ENCODE results near the gene TSPAN11. TPM values are rescaled to one million over a fixed set of nuclear protein-coding genes. Genes with fewer than 3 reads are reported as not detected.

TSPAN11 gene
- total RNA-seq, 2 donors from 2014 or later = not detected

GRCh38 chr12:31029916-31030562, 103.5 kb downstream of the TSPAN11 start:
- no peak overlapping the region for H3K27ac Mint-ChIP-seq
- no peak for DNase-seq (ENCODE audit: low spot score in 2 of 2)
- H3K36me3 Mint-ChIP-seq = no peaks in the 10 kb centered on the region
- H3K9me3 Mint-ChIP-seq = no peaks in the 10 kb centered on the region
- ATAC-seq = peak in 1 of 2 donors; percentile 20

GRCh38 chr12:31031951-31032335, 105.4 kb downstream of the TSPAN11 start:
- Mint-ChIP-seq H3K36me3 (no peaks in the 10 kb centered on the region), H3K9me3 (no peaks in the 10 kb centered on the region), H3K27ac (peak overlapping the region in 1 of 2 donors; percentile 16)
- DNase-seq (ENCODE audit: low spot score in 2 of 2) (no peak), ATAC-seq (no peak)

- ATAC-seq (no peak), DNase-seq (ENCODE audit: low spot score in 2 of 2) (no peak)
- no peaks in the 10 kb centered on the region for H3K9me3 Mint-ChIP-seq
- H3K36me3 Mint-ChIP-seq = no peaks in the 10 kb centered on the region
- no peak overlapping the region for H3K27ac Mint-ChIP-seq
Observed at GRCh38 chr12:31033146-31033545, 106.6 kb downstream of the TSPAN11 start.

GRCh38 chr12:31033681-31034080, 107.1 kb downstream of the TSPAN11 start:
- H3K27ac Mint-ChIP-seq = no peak overlapping the region
- DNase-seq (ENCODE audit: low spot score in 2 of 2) = no peak
- ATAC-seq = no peak
- no peaks in the 10 kb centered on the region for H3K36me3 Mint-ChIP-seq
- H3K9me3 Mint-ChIP-seq = no peaks in the 10 kb centered on the region

GRCh38 chr12:31034372-31034771, 107.8 kb downstream of the TSPAN11 start:
- no peaks in the 10 kb centered on the region for H3K36me3 Mint-ChIP-seq
- no peak overlapping the region for H3K27ac Mint-ChIP-seq

GRCh38 chr12:31035226-31035625, 108.7 kb downstream of the TSPAN11 start:
- DNase-seq (ENCODE audit: low spot score in 2 of 2) (no peak), ATAC-seq (no peak)
- no peaks in the 10 kb centered on the region for H3K36me3 Mint-ChIP-seq
- no peaks in the 10 kb centered on the region for H3K9me3 Mint-ChIP-seq
- no peak overlapping the region for H3K27ac Mint-ChIP-seq

More at GRCh38 chr12:31034372-31034771, 107.8 kb downstream of the TSPAN11 start:
- DNase-seq (ENCODE audit: low spot score in 2 of 2) = no peak
- ATAC-seq = no peak
- H3K9me3 Mint-ChIP-seq = no peaks in the 10 kb centered on the region

- Mint-ChIP-seq H3K36me3 (no peaks in the 10 kb centered on the region), H3K9me3 (no peaks in the 10 kb centered on the region), H3K27ac (no peak overlapping the region)
- DNase-seq (ENCODE audit: low spot score in 2 of 2) (no peak), ATAC-seq (no peak)
Observed at GRCh38 chr12:31035967-31036665, 109.6 kb downstream of the TSPAN11 start.

- ATAC-seq (no peak), DNase-seq (ENCODE audit: low spot score in 2 of 2) (no peak)
- Mint-ChIP-seq H3K27ac (no peak overlapping the region), H3K9me3 (no peaks in the 10 kb centered on the region), H3K36me3 (no peaks in the 10 kb centered on the region)
Observed at GRCh38 chr12:31037028-31037427, 110.5 kb downstream of the TSPAN11 start.

GRCh38 chr12:31037931-31038330, 111.4 kb downstream of the TSPAN11 start:
- Mint-ChIP-seq H3K36me3 (no peaks in the 10 kb centered on the region), H3K27ac (no peak overlapping the region), H3K9me3 (no peaks in the 10 kb centered on the region)
- ATAC-seq = no peak
- DNase-seq (ENCODE audit: low spot score in 2 of 2) = no peak

- H3K36me3 Mint-ChIP-seq = no peaks in the 10 kb centered on the region
- ATAC-seq = no peak
- no peak for DNase-seq (ENCODE audit: low spot score in 2 of 2)
- no peak overlapping the region for H3K27ac Mint-ChIP-seq
- H3K9me3 Mint-ChIP-seq = no peaks in the 10 kb centered on the region
Observed at GRCh38 chr12:31041033-31041564, 114.6 kb downstream of the TSPAN11 start.

Other genes with a start within 250 kb of the TSPAN11 start
- 10 to 100 TPM; 28.4 to 49.3 TPM for gene IPO8, start 230.9 kb upstream of the TSPAN11 start, total RNA-seq
- 10 to 100 TPM; 14.0 to 20.5 TPM for gene CAPRIN2, start 171.8 kb upstream of the TSPAN11 start, total RNA-seq
- gene DDX11, start 147.1 kb downstream of the TSPAN11 start, total RNA-seq = 100 to 1,000 TPM; 163 to 232 TPM

Measured in activated naive CD4-positive, alpha-beta T cell treated with anti-CD3 and anti-CD28 coated beads, Interleukin-2, amount 50 U/mL, for 72 hours (primary cell).